Neutrophil (primary cell): ENCODE measurements around the gene PSMB3.

Experiments
- H3K27ac ChIP-seq: fragments of 200-600 bp; sonication (generic); 2 replicates; pipeline ENCODE4 v1.5.1; 2016; ENCODE audit warnings: mild to moderate bottlenecking, moderate library complexity
- H3K27me3 ChIP-seq: fragments of 200-600 bp; sonication (generic); 2 replicates; pipeline ENCODE4 v1.6.0; 2016; ENCODE audit warnings: mild to moderate bottlenecking
- H3K36me3 ChIP-seq: fragments of 200-600 bp; sonication (generic); 2 replicates; pipeline ENCODE4 v1.5.1; 2017
- H3K4me1 ChIP-seq, 2 experiments: fragments of 200-600 bp in 1 of 2; sonication (generic) in 1 of 2; 1 replicate in 1 of 2; 2 replicates in 1 of 2; pipeline versions ENCODE4 v1.5.1 to v1.6.1; 2013 to 2016; ENCODE audit warnings: low read depth in 1 of 2, low read length in 1 of 2, mild to moderate bottlenecking in 1 of 2, moderate library complexity in 1 of 2; ENCODE audit not compliant: control insufficient read depth in 1 of 2, insufficient read depth in 1 of 2
- H3K4me3 ChIP-seq, 2 experiments: fragments of 200-600 bp in 1 of 2; sonication (generic) in 1 of 2; 1 replicate in 1 of 2; 2 replicates in 1 of 2; pipeline ENCODE4 v1.5.1; 2013 to 2016; ENCODE audit warnings: low read depth in 1 of 2, low read length in 1 of 2, mild to moderate bottlenecking in 1 of 2, moderate library complexity in 1 of 2
- H3K9me3 ChIP-seq: fragments of 200-600 bp; sonication (generic); 2 replicates; pipeline ENCODE4 v1.5.1; 2016
- CTCF ChIP-seq: fragments of 200-600 bp; sonication (generic); IDR thresholded peaks from 2 replicates; pipeline ENCODE4 v1.5.1; 2016; ENCODE audit warnings: antibody characterized with exemption

PSMB3 gene

DNA sequence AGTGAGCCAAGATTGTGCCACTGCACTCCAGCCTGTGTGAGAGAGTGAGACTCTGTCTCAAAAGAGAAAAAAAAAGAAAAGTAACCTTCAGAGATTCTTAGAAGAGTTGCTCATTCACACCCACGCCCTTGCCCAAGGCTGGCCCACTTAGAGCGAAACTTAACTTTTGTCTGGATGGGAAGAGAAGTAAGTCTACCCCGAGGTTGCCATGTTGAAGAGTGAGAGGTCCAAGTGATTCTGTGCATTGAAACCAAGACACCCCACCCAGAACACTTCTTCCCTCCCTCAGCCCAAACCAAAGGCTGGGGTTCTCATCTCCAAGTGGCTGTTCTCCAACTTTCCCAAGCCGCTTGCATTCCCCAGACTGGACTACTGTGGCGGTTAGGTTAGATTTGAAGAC lies 24.8 kb upstream of the PSMB3 start:
- peak overlapping the region; percentile 91 for H3K27ac ChIP-seq
- H3K27me3 ChIP-seq, result no peaks in the 10 kb centered on the region
- H3K36me3 ChIP-seq, result peaks cover 15% of the 10 kb centered on the region
- TF ChIP-seq CTCF, result no peak
- H3K4me1 ChIP-seq, result peaks cover 36 to 39% of the 10 kb centered on the region in 2 experiments
- no peaks in the 10 kb centered on the region for H3K9me3 ChIP-seq
- peak overlapping the region; percentile 71 to 72 for H3K4me3 ChIP-seq

GRCh38 chr17:38728290-38728831 lies 24.2 kb upstream of the PSMB3 start:
- Histone ChIP-seq H3K4me3 (peak overlapping the region; percentile 71 to 72), H3K36me3 (peaks cover 13% of the 10 kb centered on the region), H3K4me1 (peaks cover 36 to 39% of the 10 kb centered on the region in 2 experiments), H3K9me3 (no peaks in the 10 kb centered on the region), H3K27ac (peak overlapping the region; percentile 91), H3K27me3 (no peaks in the 10 kb centered on the region)
- TF ChIP-seq CTCF, result no peak

GRCh38 chr17:38729368-38729885 lies 23.1 kb upstream of the PSMB3 start:
- H3K27me3 ChIP-seq, result no peaks in the 10 kb centered on the region
- H3K36me3 ChIP-seq, result peaks cover 10% of the 10 kb centered on the region
- no peaks in the 10 kb centered on the region for H3K9me3 ChIP-seq
- peaks cover 36 to 39% of the 10 kb centered on the region in 2 experiments for H3K4me1 ChIP-seq
- no peak for TF ChIP-seq CTCF
- H3K27ac ChIP-seq, result peak overlapping the region; percentile 91
- peak overlapping the region; percentile 71 to 72 for H3K4me3 ChIP-seq

GRCh38 chr17:38729886-38730525 lies 22.5 kb upstream of the PSMB3 start, which contains the start of gene CISD3:
TSS of gene CISD3 (plus strand) at chr17:38730341. CDS start at chr17:38730359, 18 bp downstream.
- H3K4me1 ChIP-seq, result peaks cover 36 to 39% of the 10 kb centered on the region in 2 experiments
- peak; percentile 92 for TF ChIP-seq CTCF
- peaks cover 4% of the 10 kb centered on the region for H3K36me3 ChIP-seq
- H3K27ac ChIP-seq, result peak within 1 kb of the TSS; percentile 91
- no peaks in the 10 kb centered on the region for H3K9me3 ChIP-seq
- H3K27me3 ChIP-seq, result no peaks in the 10 kb centered on the region
- peak within 1 kb of the TSS; percentile 71 to 72 for H3K4me3 ChIP-seq

DNA sequence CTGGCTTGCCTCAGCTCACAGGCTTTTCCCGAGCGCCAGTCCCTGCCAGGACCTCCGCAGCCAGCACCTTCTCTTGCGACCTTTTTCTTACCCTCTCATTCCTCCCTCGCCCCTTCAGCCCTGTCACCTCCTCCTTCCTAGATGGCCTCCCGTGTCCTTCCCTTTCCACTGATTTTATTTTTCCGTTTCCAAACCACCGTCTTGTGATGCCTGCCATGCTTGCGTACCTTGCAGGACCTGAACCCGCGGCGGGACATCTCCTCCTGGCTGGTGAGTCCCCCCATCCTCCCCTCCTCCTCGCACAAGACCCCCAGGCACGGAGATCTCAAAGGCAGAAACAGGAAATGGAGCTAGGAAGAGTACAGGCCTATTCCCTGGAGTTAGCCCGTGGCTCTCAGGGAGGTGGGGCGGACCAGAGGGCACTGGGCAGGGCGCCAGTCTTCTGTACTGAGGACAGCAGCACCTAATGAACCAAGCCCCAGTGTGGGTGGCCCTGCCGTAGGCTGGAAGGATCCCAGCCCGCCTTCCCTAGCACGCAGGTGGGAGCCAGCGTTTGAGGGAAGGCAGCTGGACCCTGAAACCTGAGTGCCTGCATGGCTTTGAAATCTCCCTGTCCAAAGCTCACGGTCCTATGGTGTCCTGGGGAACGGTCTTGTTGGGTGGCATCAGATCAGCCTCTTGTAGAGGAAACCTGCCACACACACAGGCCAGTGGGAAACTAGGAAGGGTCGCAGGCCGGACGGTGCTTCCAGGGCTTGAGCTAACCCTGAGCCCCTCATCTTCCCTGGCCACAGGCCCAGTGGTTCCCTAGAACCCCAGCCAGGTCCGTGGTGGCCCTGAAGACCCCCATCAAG lies 21.8 kb upstream of the PSMB3 start:
- no peaks in the 10 kb centered on the region for H3K36me3 ChIP-seq
- no peaks in the 10 kb centered on the region for H3K9me3 ChIP-seq
- H3K27me3 ChIP-seq, result peaks cover 5% of the 10 kb centered on the region
- H3K4me3 ChIP-seq, result peak overlapping the region; percentile 55
- H3K27ac ChIP-seq, result peak overlapping the region; percentile 91
- no peak for TF ChIP-seq CTCF
- H3K4me1 ChIP-seq, result peaks cover 36 to 39% of the 10 kb centered on the region in 2 experiments
